GM19240 (cell line): ENCODE measurements around the gene RIC8A.

Experiments used
- DNase-seq: peaks from one replicate; pipeline ENCODE4 v3.0.0; 2011; ENCODE audit warnings: low spot score; ENCODE audit not compliant: insufficient read length

RIC8A gene

GRCh38 chr11:241634-242033 lies 34.1 kb downstream of the RIC8A start:
- no peak for DNase-seq

- no peak for DNase-seq
Measured at GRCh38 chr11:244376-244775, 36.9 kb downstream of the RIC8A start.

- no peak for DNase-seq
Measured at GRCh38 chr11:249062-249461, 41.6 kb downstream of the RIC8A start.

- no peak for DNase-seq
Measured at GRCh38 chr11:250274-250673, 42.8 kb downstream of the RIC8A start.

- no peak for DNase-seq
Measured at GRCh38 chr11:250740-251299, 43.3 kb downstream of the RIC8A start.

GRCh38 chr11:251550-251949 lies 44.0 kb downstream of the RIC8A start:
- DNase-seq, result no peak

- no peak for DNase-seq
Measured at GRCh38 chr11:252666-253065, 45.2 kb downstream of the RIC8A start.

- no peak for DNase-seq
Measured at GRCh38 chr11:253160-253885, 45.8 kb downstream of the RIC8A start.

- no peak for DNase-seq
Measured at GRCh38 chr11:253886-254270, 46.4 kb downstream of the RIC8A start.

GRCh38 chr11:255176-255575 lies 47.7 kb downstream of the RIC8A start:
- no peak for DNase-seq

GRCh38 chr11:255816-256215 lies 48.3 kb downstream of the RIC8A start:
- DNase-seq, result no peak

- DNase-seq, result no peak
Measured at GRCh38 chr11:256952-257737, 49.6 kb downstream of the RIC8A start.

GRCh38 chr11:257766-258493 lies 50.4 kb downstream of the RIC8A start:
- no peak for DNase-seq

GRCh38 chr11:259413-259812 lies 51.9 kb downstream of the RIC8A start:
- DNase-seq, result no peak

- DNase-seq, result no peak
Measured at GRCh38 chr11:261624-262023, 54.1 kb downstream of the RIC8A start.
